ENCODE data around the gene IMMP2L. TPM values are rescaled to one million over a fixed set of nuclear protein-coding genes. Genes with fewer than 3 reads are reported as not detected.

Gene IMMP2L
- total and polyA plus RNA-seq, 2 of the 4 experiments (the other 2 are of a cell fraction), result 5.8 to 9.3 TPM

DNA sequence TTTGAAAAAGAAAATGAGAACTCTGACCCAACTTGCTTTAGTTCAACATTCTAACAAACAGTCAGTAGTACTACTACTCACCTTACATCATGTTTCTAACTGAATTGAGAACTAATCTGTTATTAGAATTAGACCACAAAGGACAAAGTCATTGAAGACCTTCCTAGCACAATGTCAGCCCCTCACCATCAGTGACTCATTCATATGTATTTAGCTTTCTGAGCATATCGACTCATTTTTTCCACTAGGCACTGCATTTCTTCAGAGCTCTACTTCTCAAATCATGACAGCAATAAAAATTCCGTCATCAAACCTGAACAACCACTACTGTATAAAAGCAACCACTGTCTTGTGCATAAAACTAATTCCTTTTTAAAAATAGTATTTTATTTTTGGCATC is 475.8 kb downstream of the IMMP2L start:
- H4K8ac ChIP-seq (ENCODE audit: low read depth in 2 of 2, low read length in 2 of 2), result no peak overlapping the region
- no peak overlapping the region for H4K91ac ChIP-seq (ENCODE audit: insufficient read depth, low read depth, low read length)
- H2AK9ac ChIP-seq (replicated peaks; ENCODE audit: low read depth, low read length, poor library complexity), result no peak overlapping the region
- peak; percentile 16 for DNase-seq
- dilution Hi-C loops (cut with HindIII; ENCODE audit: low sequenced_read_pairs, unreplicated experiment), result no loop called here
- no TSS peak for BruUV-seq (replicated peaks)
- H3K4me1 ChIP-seq (ENCODE audit: control insufficient read depth, insufficient read depth, low read length), result peaks cover 2% of the 10 kb centered on the region
- no peak overlapping the region for H3K56ac ChIP-seq (ENCODE audit: extremely low read depth, insufficient read depth, low read length)
- in situ Hi-C loops (cut with MboI; ENCODE audit: low sequenced_read_pairs), result no loop called here
- no peak overlapping the region for H3K23ac ChIP-seq (ENCODE audit: low read depth, low read length)
- TF ChIP-seq POLR2A (IDR thresholded peaks at IDR 0.05; ENCODE audit: low read depth, low read length), result no peak
- no peak for TF ChIP-seq BHLHE40 (IDR thresholded peaks at IDR 0.05; ENCODE audit: low read depth, low read length)
- TF ChIP-seq FOS (IDR thresholded peaks at IDR 0.05; ENCODE audit: low read depth, low read length), result no peak
- TF ChIP-seq, protein P1, sequence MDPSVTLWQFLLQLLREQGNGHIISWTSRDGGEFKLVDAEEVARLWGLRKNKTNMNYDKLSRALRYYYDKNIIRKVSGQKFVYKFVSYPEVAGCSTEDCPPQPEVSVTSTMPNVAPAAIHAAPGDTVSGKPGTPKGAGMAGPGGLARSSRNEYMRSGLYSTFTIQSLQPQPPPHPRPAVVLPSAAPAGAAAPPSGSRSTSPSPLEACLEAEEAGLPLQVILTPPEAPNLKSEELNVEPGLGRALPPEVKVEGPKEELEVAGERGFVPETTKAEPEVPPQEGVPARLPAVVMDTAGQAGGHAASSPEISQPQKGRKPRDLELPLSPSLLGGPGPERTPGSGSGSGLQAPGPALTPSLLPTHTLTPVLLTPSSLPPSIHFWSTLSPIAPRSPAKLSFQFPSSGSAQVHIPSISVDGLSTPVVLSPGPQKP (IDR thresholded peaks at IDR 0.05; ENCODE audit: borderline replicate concordance, low read depth, low read length), result no peak
- TF ChIP-seq CEBPB (IDR thresholded peaks at IDR 0.05; ENCODE audit: low read depth, low read length), result no peak
- no peak for TF ChIP-seq CHD1 (IDR thresholded peaks at IDR 0.05; ENCODE audit: low read depth, low read length)
- TF ChIP-seq, protein P2, sequence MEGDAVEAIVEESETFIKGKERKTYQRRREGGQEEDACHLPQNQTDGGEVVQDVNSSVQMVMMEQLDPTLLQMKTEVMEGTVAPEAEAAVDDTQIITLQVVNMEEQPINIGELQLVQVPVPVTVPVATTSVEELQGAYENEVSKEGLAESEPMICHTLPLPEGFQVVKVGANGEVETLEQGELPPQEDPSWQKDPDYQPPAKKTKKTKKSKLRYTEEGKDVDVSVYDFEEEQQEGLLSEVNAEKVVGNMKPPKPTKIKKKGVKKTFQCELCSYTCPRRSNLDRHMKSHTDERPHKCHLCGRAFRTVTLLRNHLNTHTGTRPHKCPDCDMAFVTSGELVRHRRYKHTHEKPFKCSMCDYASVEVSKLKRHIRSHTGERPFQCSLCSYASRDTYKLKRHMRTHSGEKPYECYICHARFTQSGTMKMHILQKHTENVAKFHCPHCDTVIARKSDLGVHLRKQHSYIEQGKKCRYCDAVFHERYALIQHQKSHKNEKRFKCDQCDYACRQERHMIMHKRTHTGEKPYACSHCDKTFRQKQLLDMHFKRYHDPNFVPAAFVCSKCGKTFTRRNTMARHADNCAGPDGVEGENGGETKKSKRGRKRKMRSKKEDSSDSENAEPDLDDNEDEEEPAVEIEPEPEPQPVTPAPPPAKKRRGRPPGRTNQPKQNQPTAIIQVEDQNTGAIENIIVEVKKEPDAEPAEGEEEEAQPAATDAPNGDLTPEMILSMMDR (conservative IDR thresholded peaks at IDR 0.05; ENCODE audit: low read depth, low read length), result no peak
- H3K14ac ChIP-seq (replicated peaks; ENCODE audit: low read depth, low read length), result no peak overlapping the region
- no peak overlapping the region for H4K5ac ChIP-seq (ENCODE audit: low read depth, low read length)
- H3K18ac ChIP-seq (ENCODE audit: low read depth, low read length), result no peak overlapping the region
- H2AK5ac ChIP-seq (ENCODE audit: low read depth, low read length), result no peak overlapping the region
- POLR2A ChIA-PET (ENCODE audit: unreplicated experiment), result no interaction called here
- no peaks in the 10 kb centered on the region for H3K36me3 ChIP-seq (ENCODE audit: control insufficient read depth, insufficient read depth, low read length)
- no peaks in the 10 kb centered on the region for H3K79me1 ChIP-seq (ENCODE audit: low read depth in 1 of 2, low read length in 2 of 2)
- WGBS, 2 experiments (ENCODE audit: extremely low coverage in 2 of 2, insufficient read length in 1 of 2), result 100% methylated on average over 1 of the region's 2 CpGs; no CpG with 5 or more reads in 1 of the 2 experiments
- CTCF ChIA-PET, result no interaction called here
- H3K27ac ChIP-seq (ENCODE audit: insufficient read depth, low read length), result no peak overlapping the region
- no peak overlapping the region for H3K4ac ChIP-seq (ENCODE audit: low read depth, low read length)
- no peak overlapping the region for H3K4me2 ChIP-seq (ENCODE audit: low read depth, low read length)
- H3K27me3 ChIP-seq (ENCODE audit: control insufficient read depth, insufficient read depth, low read length), result no peaks in the 10 kb centered on the region
- ATAC-seq (ENCODE audit: low read depth), result no peak
- intact Hi-C loops (cut with micrococcal nuclease), result no loop called here
- no peaks in the 10 kb centered on the region for H3K9me1 ChIP-seq (ENCODE audit: insufficient read depth, low read length)
- H2BK15ac ChIP-seq (ENCODE audit: low read depth, low read length), result no peak overlapping the region
- no peak overlapping the region for H2BK5ac ChIP-seq (ENCODE audit: low read depth, low read length, poor library complexity, severe bottlenecking)
- no peaks in the 10 kb centered on the region for H4K20me1 ChIP-seq (ENCODE audit: insufficient read depth, low read length)
- no peak overlapping the region for H2BK20ac ChIP-seq (ENCODE audit: low read depth, low read length)
- H2BK120ac ChIP-seq (ENCODE audit: low read depth, low read length), result no peak overlapping the region
- no peak overlapping the region for H3K9ac ChIP-seq (ENCODE audit: low read depth, low read length)
- H3K4me3 ChIP-seq (ENCODE audit: insufficient read depth, low read depth, low read length), result no peak overlapping the region
- H3K9me3 ChIP-seq (ENCODE audit: control insufficient read depth, insufficient read depth, low read length), result no peaks in the 10 kb centered on the region
- H2AFZ ChIP-seq (replicated peaks; ENCODE audit: low read length, poor library complexity), result no peak overlapping the region
